ENCODE results near the gene PLEKHH2.
"Not testable (repeated sequence)": the region's sequence is repeated elsewhere in the genome, so short reads cannot be mapped to it uniquely, and the experiment has no call there.

Gene PLEKHH2

DNA sequence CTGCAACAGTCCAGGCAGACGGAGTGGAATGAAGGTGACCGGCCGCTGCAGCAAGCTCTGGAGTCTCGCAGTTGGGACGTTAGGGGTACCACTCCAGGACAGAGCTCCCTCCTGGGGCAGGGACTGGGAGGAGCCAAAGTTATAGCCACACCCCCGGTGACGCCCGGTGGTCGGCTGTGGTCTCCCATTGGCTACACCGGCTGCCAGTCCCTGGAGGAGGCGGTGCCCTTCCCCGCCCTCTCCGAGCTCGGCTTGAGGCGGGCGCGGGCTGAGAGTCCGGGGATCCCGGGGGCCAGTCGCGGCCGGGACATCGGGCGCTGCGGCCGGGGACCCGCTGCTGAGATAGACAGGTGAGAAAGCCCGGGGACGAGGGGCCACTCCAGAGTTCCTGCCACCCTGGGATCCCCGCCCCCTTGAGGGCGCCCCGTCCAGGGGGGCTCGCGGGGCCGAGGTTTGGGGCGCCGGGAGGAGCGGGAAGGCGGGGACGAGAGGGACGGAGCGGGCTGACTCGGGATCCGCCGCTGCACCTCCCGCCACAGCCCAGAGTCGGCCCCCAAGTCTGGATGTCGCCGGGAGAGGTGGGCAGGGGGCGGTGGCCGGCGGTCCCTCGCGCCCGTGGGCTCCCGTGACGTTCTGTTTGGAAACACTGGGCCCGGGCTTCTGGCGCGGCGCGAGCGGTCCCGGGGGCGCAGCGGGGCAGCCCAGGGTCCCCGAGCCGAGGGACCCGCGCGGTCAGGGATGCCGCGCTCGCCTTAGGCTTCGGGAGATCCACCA lies at the start of gene PLEKHH2:
Gene PLEKHH2 (plus strand): TSS at position 231 of the 774 bp plus-strand sequence. CDS start 7,414 bp downstream, outside the sequence.
- DNase-seq, result peak; percentile 85

GRCh38 chr2:43592443-43592842 lies 44.6 kb upstream of the PLEKHH2 start:
- no peak for DNase-seq

GRCh38 chr2:43593254-43593653 lies 43.8 kb upstream of the PLEKHH2 start:
- DNase-seq, result no peak

DNA sequence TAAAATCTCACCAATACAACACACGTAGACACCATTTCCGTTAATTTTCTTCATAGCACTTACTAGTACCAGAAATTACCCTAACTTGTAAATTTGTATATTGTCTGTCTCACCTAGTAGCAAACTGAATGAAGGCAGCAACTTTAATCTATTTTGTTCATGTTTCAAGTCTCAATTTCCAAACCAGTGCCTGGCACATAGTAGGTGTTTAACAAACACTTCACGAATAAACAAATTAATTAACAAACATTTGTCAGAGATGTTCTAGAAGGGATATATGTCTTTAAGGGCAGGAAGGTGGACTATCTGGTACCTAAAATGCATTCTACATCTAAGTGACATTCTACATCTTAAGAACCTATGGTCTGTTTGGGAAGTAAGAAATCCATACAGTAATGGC lies 42.2 kb upstream of the PLEKHH2 start:
- no peak for DNase-seq

- DNase-seq, result peak; percentile 100
Measured at GRCh38 chr2:43595603-43596412, 41.3 kb upstream of the PLEKHH2 start, which contains the start of gene THADA. Gene THADA (minus strand): TSS chr2:43596038. CDS start chr2:43592392, 3,646 bp downstream.

- DNase-seq, result not testable (repeated sequence)
Measured at GRCh38 chr2:43600596-43600995, 36.5 kb upstream of the PLEKHH2 start.

- DNase-seq, result no peak
Measured at GRCh38 chr2:43604674-43605073, 32.4 kb upstream of the PLEKHH2 start.

DNA sequence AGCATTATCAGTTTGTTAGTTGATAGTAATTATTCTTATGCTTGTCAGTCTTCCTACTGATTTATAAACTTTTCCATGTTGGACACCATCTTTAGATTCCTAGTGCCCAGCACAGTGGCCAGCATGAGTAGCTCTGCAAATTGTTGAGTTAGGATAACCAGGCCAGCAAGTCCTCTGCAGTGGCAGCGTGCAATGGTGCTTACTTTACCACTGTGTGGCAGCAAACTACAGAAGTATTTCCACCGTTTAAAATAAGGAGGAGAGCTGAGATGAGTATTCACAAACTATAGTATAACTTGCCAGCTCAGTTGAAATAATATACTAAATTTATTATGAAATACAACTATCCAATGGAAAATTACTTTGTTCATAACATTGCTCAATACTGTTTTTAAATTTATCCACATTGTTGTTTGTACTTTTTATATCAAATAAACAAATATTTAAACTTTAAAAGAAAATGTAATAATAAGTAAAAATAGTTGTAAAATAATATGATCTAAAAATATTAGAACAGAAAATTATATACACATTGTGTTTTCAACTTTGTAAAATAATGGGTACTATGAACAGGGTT lies 31.9 kb upstream of the PLEKHH2 start:
- DNase-seq, result peak; percentile 26

DNA sequence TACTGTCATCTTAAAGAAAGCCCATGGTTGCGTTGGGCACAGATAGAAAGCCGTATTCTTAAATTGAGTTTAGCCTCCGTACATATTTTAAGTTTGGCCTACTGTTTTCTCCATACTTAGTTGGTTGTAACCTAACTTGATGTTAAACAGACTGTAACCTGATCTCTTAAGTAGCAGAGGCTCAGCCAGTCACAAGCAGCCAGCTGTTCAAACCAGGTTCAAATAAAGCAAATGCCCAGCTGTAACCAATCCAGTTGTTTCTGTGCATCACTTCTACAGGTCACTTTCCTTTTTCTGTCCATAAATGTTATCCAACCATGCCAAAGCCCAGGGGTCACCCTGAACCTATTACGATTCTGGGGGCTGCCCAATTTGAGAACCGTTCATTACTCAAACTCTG lies 31.2 kb upstream of the PLEKHH2 start:
- no peak for DNase-seq

DNA sequence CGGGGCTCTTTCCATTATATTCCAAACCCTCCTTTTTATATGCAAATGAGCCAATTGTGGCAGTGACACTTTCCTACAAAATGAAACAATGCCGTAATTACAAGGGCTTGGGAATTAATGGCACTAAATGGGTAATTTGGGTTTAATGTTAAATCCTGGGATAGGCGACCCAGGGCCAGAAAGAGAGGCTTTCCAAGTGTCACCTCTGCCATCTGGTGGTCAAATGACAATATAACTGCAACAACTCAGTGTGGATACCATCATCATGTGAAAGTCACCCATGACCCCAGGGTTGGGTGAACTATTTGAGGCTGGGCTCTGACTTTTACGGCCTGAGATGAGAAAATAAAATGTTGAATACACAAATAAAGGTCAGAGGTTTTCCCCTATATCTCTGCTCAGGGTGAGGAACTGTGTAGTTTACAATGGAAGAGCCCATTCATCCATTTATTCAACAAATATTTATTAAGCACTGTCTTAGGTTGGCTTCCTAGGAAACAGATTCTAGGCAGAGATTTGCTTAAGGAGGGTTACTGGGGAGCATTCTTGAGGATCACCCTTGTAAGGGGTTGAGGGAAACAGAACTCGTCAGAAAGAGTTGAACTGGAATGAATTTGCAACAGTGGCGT lies 27.7 kb upstream of the PLEKHH2 start:
- DNase-seq, result peak; percentile 73

GRCh38 chr2:43610361-43610760 lies 26.7 kb upstream of the PLEKHH2 start:
- DNase-seq, result no peak

GRCh38 chr2:43611987-43612894 lies 24.8 kb upstream of the PLEKHH2 start:
- peak; percentile 80 for DNase-seq

- DNase-seq, result no peak
Measured at GRCh38 chr2:43612944-43613343, 24.1 kb upstream of the PLEKHH2 start.

GRCh38 chr2:43616967-43617680 lies 19.9 kb upstream of the PLEKHH2 start:
- no peak for DNase-seq

- no peak for DNase-seq
Measured at GRCh38 chr2:43619511-43619910, 17.5 kb upstream of the PLEKHH2 start.

- no peak for DNase-seq
Measured at GRCh38 chr2:43622931-43623451, 14.1 kb upstream of the PLEKHH2 start.

- DNase-seq, result no peak
Measured at GRCh38 chr2:43631618-43632317, 5.3 kb upstream of the PLEKHH2 start.

- DNase-seq, result no peak
Measured at GRCh38 chr2:43634604-43635306, 2.3 kb upstream of the PLEKHH2 start.

- DNase-seq, result not testable (repeated sequence)
Measured at GRCh38 chr2:43636153-43636552, 907 bp upstream of the PLEKHH2 start.

- DNase-seq, result no peak
Measured at GRCh38 chr2:43636621-43637020, 439 bp upstream of the PLEKHH2 start.
